Measurements from ENCODE around the gene HELZ2.

Gene HELZ2

DNA sequence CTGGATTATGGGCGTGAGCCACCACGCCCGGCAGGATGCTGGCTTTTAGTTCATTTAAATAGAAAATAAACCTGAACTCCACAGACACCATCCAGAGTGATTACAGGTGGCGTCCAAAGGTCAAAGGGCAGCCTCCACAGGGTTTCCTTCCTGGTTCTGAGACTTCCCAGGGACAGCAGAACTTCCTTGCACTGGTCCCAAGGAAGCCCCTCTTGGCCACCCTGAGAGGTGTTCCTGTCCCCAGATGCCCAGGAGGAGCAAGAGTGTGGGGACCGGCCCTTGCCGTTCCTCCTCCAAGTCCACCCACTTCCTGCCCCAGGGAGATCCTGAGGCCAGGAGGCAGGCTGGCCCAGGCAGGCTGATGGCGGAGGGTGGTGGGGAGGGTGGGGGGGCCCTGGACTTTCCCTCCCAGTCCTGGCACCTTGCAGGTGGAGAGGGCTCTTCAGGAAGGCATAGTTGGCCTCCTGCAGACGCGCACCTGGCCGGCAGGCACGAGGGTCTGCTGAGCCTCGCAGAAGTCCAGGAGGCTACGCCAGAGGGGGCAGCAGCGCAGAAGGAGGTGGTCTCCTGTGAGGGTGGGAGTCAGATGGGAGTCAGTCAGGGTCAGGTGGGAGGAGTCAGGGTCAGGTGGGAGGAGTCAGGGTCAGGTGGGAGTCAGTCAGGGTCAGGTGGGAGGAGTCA, 15.1 kb downstream of the HELZ2 start:
- Histone ChIP-seq H3F3A (ENCODE audit: low read depth) (no peaks in the 10 kb centered on the region), H3K36me3 (ENCODE audit: insufficient read depth, low read length) (no peaks in the 10 kb centered on the region), H4K20me1 (ENCODE audit: insufficient read depth, low read length, poor library complexity, severe bottlenecking) (no peaks in the 10 kb centered on the region), H3K4me3 (ENCODE audit: low read length, poor library complexity, severe bottlenecking) (no peak overlapping the region), H3K4me1 (ENCODE audit: insufficient read depth, low read length, poor library complexity, severe bottlenecking) (no peaks in the 10 kb centered on the region), H3K9me2 (replicated peaks; ENCODE audit: low read depth, low read length) (no peaks in the 10 kb centered on the region), H3K9ac (ENCODE audit: low read depth, low read length, poor library complexity, severe bottlenecking) (no peak overlapping the region), H3K79me2 (ENCODE audit: insufficient read depth, low read length) (no peaks in the 10 kb centered on the region), H2AFZ (ENCODE audit: low read length) (no peak overlapping the region), H3K9me3 (ENCODE audit: insufficient read depth, low read depth, low read length) (no peaks in the 10 kb centered on the region), H3K27me3 (ENCODE audit: insufficient read depth, low read length, poor library complexity, severe bottlenecking) (no peaks in the 10 kb centered on the region), H3K4me2 (ENCODE audit: low read depth, low read length, poor library complexity, severe bottlenecking) (no peak overlapping the region)
- TF ChIP-seq, protein P1, sequence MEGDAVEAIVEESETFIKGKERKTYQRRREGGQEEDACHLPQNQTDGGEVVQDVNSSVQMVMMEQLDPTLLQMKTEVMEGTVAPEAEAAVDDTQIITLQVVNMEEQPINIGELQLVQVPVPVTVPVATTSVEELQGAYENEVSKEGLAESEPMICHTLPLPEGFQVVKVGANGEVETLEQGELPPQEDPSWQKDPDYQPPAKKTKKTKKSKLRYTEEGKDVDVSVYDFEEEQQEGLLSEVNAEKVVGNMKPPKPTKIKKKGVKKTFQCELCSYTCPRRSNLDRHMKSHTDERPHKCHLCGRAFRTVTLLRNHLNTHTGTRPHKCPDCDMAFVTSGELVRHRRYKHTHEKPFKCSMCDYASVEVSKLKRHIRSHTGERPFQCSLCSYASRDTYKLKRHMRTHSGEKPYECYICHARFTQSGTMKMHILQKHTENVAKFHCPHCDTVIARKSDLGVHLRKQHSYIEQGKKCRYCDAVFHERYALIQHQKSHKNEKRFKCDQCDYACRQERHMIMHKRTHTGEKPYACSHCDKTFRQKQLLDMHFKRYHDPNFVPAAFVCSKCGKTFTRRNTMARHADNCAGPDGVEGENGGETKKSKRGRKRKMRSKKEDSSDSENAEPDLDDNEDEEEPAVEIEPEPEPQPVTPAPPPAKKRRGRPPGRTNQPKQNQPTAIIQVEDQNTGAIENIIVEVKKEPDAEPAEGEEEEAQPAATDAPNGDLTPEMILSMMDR (conservative IDR thresholded peaks at IDR 0.05; ENCODE audit: low read length): no peak
- TF ChIP-seq EZH2phosphoT487 (IDR thresholded peaks at IDR 0.05; ENCODE audit: borderline replicate concordance): no peak

DNA sequence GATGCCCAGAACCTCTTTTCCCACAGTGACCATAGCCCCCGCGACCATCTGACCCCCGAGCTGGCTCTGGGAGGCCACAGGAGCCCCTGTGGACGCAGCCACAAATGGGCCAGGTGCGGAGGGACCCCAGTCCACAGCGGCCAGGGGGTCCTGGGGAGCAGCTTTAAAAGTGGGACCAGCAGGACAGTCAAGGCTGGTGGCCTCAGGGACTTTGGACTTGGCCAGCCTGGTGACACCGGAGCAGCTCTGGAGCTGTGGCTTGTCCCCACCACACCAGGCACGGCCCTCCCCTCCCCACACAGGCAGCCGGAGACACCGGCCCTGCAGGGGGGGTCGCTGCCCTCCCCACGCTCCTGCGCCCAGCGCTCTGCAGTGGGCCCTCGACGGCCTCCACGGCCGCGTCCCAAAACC, 16.6 kb downstream of the HELZ2 start:
- Histone ChIP-seq H3K36me3 (ENCODE audit: insufficient read depth, low read length) (no peaks in the 10 kb centered on the region), H4K20me1 (ENCODE audit: insufficient read depth, low read length, poor library complexity, severe bottlenecking) (no peaks in the 10 kb centered on the region), H3K9me2 (replicated peaks; ENCODE audit: low read depth, low read length) (no peaks in the 10 kb centered on the region), H3K9ac (ENCODE audit: low read depth, low read length, poor library complexity, severe bottlenecking) (no peak overlapping the region), H3F3A (ENCODE audit: low read depth) (no peaks in the 10 kb centered on the region), H3K4me2 (ENCODE audit: low read depth, low read length, poor library complexity, severe bottlenecking) (no peak overlapping the region), H3K4me3 (ENCODE audit: low read length, poor library complexity, severe bottlenecking) (no peak overlapping the region), H3K4me1 (ENCODE audit: insufficient read depth, low read length, poor library complexity, severe bottlenecking) (peaks cover 14% of the 10 kb centered on the region), H2AFZ (ENCODE audit: low read length) (no peak overlapping the region), H3K9me3 (ENCODE audit: insufficient read depth, low read depth, low read length) (no peaks in the 10 kb centered on the region), H3K27me3 (ENCODE audit: insufficient read depth, low read length, poor library complexity, severe bottlenecking) (no peaks in the 10 kb centered on the region), H3K79me2 (ENCODE audit: insufficient read depth, low read length) (no peaks in the 10 kb centered on the region)
- TF ChIP-seq EZH2phosphoT487 (IDR thresholded peaks at IDR 0.05; ENCODE audit: borderline replicate concordance): no peak
- TF ChIP-seq, protein P1 (conservative IDR thresholded peaks at IDR 0.05; ENCODE audit: low read length): no peak

DNA sequence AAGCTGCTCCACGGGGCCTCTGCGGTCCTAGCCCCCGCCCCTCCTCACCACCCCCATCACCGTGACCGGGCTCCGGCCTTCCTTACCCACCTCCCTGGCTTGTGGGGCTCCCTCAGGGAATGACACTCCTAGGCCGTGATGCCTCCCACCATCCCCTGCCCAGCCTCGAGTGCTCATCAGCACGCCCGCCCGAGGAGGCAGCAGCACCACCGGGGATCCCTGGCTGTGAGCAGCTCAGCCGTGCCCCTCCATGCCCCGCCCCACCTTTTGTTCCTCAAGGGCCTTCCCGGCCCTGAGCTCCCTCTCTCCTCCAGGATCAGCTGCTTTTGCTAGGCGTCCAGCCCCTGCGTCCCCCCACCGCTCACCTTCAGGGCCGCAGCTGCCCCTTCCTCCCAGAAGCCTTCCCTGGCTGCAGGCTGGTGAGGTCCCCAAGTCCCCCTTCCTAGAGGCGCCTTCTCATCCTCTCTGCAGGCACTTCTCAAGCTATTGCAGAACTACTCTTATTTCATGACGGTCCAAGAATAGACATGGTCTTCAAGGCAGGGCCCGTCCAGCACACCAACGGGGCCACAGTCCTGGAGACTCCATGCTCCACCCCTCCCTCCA, 17.1 kb downstream of the HELZ2 start:
- peaks cover 19% of the 10 kb centered on the region for H3K4me1 ChIP-seq (ENCODE audit: insufficient read depth, low read length, poor library complexity, severe bottlenecking)
- no peak overlapping the region for H3K4me2 ChIP-seq (ENCODE audit: low read depth, low read length, poor library complexity, severe bottlenecking)
- H3F3A ChIP-seq (ENCODE audit: low read depth): no peaks in the 10 kb centered on the region
- H3K9ac ChIP-seq (ENCODE audit: low read depth, low read length, poor library complexity, severe bottlenecking): no peak overlapping the region
- H3K79me2 ChIP-seq (ENCODE audit: insufficient read depth, low read length): no peaks in the 10 kb centered on the region
- no peaks in the 10 kb centered on the region for H3K9me2 ChIP-seq (replicated peaks; ENCODE audit: low read depth, low read length)
- no peaks in the 10 kb centered on the region for H3K9me3 ChIP-seq (ENCODE audit: insufficient read depth, low read depth, low read length)
- H3K4me3 ChIP-seq (ENCODE audit: low read length, poor library complexity, severe bottlenecking): no peak overlapping the region
- H2AFZ ChIP-seq (ENCODE audit: low read length): no peak overlapping the region
- H3K36me3 ChIP-seq (ENCODE audit: insufficient read depth, low read length): no peaks in the 10 kb centered on the region
- H3K27me3 ChIP-seq (ENCODE audit: insufficient read depth, low read length, poor library complexity, severe bottlenecking): no peaks in the 10 kb centered on the region
- no peaks in the 10 kb centered on the region for H4K20me1 ChIP-seq (ENCODE audit: insufficient read depth, low read length, poor library complexity, severe bottlenecking)
- TF ChIP-seq, protein P1 (conservative IDR thresholded peaks at IDR 0.05; ENCODE audit: low read length): no peak

Measured in Loucy (cell line).